HG03439 (cell line): ENCODE measurements around the gene ABHD5.

Experiments
- ATAC-seq: cut with Tn5 transposase; IDR thresholded peaks from one replicate; pipeline ENCODE4 v1.9.1; 2021; ENCODE audit warnings: mild to moderate bottlenecking, moderate library complexity; ENCODE audit not compliant: unreplicated experiment

Gene ABHD5

DNA sequence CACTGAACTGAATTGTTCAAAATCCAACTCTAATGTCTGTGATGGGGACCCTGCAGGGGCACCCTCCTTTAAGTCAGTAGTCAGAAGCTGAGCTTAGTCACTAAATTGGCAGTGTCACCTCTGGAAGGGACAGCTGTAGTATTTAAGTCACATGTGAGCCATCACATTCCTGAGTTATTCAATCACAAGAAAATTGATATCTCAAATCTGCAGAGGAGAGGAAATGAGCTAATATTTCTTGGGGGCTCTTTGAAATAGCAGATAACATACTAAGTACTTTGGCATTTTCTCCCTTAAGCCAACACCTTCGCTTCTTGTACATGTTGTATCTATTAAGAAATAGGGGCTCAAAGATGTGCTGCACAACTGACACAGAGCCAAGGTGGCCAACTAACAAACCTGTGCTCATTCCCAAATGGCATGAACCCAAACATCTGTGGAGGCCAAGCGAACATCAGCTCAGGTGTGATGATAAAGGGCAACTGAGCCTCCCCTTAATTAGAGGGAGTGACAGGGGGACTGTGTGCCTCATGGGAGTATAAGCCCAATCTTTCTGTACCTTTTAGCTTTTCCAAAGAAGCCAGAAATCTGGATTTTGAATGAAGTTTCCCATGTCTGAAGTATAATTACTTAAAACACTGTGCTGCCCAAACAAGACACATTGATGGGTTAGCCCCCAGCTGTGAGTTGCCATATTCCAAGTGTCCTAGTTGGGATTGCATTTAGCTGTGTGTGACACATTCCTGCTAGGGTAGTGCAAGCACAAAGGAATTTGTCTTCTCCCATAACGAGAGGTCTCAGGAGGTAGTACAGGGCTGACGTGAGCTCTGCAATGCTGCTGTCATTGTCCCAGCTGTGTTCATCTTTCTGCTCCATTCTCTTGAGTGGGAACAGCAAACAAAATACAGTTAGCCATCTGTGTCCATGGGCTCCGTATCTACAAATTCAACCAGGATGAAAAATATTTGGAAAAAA, 63.3 kb downstream of the ABHD5 start:
- ATAC-seq = no peak

DNA sequence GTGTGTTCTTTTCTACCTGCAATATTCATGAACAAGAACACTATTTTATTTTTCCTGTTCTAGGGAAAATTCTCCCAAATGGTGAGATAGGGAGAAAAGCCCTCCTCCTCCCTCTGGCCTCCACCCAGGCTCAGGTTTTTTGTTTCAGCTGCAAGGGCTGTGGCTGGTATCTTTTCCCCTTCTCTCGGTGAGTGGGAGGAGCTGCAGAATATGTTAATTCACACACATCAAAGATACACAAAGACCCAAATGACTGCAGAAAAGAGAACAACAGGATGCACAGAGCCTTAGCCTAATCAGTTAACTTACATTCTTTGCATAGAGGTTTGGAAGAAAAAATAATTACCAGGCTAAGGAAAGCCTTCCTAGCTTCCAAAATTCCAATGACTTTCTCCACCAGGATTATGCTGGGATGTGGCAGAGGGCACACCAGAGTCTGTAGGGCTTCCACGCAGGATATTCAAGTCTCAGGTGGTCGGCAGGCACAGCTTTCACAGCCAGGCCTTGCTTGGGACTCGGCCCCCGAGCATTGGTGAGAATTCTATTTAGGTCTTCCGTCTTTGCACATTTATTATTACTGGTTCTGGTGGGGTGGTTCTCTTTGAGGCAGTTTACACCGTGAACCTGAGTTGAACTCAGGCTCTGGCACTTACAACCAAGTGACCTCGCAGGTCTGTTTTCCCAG, 64.9 kb downstream of the ABHD5 start:
- no peak for ATAC-seq

DNA sequence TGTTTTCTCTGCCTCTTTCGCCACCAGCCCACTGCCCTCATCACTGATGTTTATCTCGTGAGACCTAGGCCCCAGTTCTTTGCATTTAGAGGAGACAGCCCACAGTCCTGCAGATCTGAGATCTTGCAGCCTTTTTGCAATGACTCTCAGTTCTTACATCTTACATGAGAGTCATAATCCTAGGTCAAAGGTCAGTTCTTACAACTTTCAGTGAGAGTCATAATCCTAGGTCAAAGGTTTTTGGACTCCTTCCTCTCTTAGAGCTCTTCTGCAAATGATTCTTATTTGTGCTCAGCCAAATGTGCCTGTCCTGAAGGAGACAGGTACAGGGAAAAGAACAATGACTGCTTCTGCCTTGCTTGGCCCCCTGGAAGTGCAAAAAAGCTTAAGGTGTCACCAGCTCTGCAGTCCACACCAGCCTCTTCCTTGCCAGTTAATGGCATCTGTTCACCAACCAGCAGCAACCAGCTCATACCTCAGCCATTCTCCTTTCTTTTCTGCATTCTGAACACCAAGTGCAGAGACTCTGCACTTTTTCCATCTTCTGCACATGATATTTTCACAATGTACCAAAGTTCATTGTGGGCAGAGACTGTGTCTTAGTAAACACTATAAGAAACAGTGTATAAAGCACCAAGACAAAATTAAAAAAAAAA, 67.1 kb downstream of the ABHD5 start:
- no peak for ATAC-seq

DNA sequence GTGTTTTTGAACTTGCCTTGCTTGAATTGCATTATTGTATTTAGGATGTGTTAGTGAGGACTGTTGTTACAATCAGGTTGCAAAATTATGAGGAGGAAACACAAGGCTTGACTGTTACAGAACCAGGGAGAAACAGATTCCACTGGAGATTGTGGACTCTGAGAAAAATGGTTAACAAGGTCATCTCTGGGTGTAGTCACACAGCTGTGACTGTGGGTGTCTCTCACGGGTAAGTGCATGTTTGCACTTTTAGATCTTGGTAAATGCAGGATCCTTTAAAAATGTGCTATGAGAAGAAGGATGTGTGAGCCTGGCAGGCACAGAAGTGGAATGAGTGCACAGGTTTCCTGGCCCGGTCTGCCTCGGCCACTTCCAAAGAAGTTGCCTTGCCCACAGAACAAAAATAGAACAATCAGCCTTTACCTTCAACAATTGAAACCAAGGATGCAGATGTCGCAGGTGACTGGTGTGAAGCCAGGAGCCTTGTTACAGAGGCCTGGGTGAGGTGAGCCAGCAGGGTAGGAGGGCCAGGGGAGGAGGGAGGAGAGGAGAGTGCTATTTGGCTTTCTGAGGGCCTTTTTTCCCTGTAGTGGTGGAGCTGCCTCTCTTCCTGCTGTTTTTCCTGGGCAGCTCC, 68.0 kb downstream of the ABHD5 start:
- no peak for ATAC-seq

DNA sequence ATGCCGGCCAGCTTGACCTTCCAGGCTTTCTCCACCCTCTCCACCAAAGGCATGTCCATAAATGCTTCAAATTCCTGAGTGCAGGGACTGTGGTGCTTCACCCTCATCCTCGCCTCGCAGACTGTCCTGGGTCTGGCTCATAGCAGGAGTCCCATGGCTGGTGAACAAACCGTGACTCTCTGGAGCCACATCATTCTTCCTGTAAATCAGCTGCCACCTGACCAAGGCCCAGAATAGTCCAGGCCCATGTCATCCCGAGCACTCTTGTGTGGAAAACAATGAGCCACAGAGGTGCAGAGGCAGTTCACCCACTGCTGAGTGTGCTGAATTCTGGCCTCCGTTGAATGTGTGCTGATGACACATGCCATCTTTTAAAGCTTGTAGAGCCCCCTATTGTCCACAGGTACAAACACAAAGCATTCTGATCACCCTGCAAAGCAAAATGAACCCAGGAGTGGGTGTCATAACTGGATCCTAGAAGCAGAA, 68.6 kb downstream of the ABHD5 start:
- no peak for ATAC-seq

DNA sequence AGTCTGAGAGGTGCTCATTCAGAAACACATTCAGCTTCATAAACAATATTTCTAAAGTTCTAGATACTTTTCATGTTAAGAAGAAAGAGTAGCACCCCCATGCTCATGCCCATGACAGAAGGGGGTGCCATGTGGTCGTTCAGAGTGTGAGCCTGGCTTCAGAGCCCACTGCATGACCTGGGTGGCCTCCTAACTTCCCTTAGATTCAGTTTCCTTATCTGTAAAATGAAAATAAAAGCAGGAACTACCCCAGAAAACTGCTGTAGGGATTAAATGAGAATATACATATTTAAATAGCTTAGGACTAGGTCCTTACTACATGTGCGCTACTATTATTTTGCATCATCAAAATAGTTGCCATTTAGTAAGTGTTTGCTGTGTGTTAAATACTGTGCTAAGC, 69.2 kb downstream of the ABHD5 start:
- ATAC-seq = no peak

DNA sequence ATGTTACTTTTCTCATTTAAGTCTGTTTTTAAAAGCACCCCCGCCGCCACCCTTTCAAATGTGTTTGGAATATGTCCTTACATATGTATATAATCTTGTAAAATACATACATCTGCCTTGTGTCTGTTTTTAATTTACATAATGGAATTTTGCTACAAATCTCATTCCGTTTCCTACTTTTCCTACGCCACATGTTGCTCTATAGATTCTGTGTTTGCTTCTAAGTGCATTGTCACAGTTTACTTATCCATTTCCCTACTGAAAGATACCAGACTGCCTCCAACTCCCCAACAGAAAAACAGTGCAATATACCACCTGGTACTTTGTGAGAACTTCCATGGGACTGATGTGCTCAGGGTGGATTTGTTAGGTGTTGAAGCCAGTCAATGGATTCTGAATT, 70.2 kb downstream of the ABHD5 start:
- no peak for ATAC-seq

DNA sequence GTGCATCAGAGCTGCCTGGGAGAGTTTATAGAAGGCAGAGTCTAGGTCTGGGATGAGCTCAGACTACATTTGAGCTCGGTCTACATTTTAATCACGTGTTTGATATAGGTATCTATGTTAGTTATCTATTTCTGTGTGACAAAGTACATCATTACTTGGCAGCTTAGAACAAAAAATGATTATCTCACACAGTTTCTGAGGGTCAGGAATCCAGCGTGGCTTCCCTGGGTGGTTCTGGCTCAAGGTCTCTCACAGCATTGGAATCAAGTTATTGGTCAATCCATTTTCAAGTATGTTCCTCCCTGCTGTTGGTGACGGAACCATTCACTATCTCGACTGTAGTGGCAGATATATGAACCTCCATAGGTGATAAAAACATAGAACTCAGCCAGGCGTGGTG, 71.7 kb downstream of the ABHD5 start:
- no peak for ATAC-seq

DNA sequence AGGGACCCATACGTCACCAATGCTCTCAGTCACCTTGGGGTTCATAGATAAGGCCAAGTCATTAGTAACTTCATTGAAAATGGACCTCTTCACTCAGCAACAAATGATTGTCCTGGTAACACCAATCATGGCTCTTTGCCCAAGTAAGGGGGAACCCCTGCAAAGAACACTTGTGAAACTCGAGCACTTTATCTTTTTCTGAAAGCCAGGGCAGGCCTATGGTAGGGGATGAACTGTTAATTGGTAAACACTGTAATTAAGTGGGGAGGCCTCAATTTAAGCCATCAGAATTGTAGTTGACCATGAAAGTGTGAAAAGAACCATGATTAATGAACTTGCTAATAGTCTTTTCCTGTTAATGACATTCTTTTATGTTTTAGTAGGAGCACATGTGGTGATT, 73.3 kb downstream of the ABHD5 start:
- no peak for ATAC-seq

DNA sequence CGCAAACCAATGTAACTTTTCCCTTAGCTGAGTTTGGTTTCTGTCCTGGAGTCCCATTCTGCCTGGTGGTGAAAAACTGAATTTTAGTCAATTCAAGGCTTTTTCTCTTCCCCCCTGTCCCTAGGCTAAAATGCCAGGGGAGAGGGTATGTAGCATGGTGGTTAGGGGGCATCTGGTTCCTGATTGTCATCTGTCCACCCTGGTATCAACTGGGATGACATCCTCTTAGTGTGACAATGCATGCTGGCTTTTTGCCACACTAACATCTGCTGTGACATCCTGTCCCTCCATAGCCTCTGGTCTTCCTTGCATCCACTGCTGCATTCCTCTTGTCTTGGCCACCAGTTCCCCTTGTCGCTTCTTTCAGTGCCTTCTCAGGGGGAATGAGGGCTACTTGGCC, 73.7 kb downstream of the ABHD5 start:
- ATAC-seq = no peak

DNA sequence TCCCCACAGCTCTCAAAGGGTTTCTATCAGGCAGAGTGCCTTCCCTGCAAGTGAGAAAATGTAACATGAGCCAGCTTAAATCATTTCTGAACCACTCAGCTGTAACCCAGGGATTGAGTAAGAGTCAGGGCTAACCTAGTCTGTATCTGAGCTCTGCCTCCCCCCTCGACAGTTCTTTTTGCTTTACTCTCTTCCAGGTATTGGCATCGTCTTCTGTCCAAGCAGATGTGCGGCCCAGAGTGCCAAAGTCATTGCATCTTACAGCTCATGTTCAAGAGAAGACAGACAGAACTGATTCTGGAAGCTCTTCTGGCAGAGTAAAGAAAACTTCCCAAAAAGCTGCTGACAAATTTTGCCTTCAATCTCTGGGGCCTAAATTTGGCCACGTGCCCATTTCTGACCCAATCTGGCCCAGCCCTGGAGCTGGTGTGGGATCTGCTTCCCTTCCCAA, 74.8 kb downstream of the ABHD5 start:
- ATAC-seq = no peak

DNA sequence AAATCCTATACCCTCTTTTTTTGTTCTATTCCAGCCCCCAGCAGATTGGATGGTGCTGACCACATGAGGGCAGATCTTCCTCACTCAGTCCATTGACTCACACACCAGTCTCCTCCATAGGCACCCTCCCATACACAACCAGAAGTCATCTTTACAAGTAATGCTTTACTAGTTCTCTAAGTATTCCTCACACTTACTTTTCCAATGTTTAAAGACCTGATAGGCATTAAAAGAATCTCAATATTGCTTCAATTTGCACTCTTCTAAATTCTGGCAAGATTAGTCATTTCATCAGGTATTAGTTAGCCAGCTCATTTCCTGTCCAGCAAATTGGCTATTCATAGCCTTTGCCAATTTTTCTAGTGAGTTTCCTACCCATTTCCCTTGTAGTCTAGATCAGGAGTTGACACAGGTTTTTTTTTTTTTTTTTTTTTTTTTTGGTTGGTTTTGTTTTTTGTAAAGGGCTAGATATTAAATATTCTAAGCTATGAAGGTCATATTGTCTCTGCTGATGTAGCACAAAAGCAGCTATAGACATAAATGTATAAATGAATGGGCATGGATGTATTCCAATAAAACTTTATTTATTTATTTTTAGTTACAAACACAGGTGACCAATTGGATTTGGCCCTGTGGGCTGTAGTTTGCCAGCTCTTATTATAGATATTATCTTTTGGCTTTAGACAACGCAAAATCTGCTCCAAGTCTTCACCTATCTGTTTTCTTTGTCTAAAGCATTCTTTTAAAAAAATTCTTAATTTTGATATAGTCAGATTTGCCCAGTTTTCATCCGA, 76.1 kb downstream of the ABHD5 start:
- ATAC-seq = no peak

DNA sequence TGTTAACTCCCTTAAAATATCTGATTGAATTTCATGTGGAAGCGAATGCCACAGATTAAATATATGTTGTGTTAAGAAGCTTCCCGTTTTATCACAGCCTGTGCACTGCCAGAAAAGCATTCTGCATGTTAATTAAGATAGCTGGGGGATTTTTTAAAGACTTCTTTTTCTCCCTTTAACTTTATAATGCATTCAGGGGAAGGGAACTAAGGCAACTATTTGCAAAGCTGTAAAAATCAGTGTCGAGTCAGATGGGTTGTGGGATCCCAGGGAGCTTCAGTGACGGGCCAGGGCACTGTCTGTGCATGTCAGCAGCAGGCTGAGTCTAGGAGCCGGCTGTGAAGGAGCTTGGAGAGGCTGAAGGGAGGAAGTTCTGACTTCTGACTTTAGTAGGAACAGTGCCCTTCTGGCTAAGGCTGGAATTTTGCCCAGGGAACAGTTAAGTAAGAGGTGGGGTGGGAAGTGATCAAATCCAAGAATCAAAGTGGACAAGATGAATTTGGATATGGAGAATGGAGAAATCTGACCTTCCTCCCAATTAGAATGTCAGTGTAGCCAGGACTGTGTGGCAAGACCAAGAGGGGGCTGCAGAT, 77.7 kb downstream of the ABHD5 start:
- no peak for ATAC-seq

DNA sequence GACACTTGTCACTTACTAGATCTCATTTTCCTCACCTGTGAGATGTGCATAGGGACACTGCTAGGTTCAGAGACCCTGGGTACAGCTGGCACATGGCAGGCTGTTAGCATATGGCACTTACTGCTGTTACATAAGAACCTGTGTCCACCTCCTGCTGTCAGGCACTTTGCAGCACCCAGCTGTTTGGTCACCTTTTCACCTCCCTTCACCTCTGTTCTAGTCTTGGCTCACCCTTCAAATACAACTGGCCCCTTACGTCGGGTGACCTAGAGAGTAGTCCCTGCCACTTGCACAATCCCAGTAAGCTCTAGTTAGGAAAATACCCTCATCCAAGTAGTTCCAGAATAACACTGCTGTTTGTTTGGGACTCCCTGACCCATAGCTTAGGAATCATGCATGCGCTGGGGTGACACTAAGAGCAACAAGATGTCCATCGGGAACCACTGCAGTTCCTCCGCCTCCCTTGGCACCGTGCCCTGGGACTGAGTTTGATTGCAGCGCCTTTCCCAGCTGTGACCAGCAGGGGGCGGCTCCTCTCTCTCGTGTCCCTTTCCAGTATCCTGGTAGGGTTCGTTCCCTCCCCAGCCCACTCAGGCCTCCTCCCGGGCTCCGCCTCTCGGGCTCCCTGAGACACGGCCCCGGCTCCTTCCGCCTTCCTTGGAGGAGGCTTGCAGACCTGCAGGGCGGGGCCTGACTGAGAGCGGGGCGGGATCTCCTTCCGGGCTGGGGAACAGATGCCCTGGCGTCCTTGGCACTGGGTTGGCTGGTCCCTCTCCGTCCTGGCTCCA, 78.6 kb downstream of the ABHD5 start:
- ATAC-seq = peak; percentile 56

DNA sequence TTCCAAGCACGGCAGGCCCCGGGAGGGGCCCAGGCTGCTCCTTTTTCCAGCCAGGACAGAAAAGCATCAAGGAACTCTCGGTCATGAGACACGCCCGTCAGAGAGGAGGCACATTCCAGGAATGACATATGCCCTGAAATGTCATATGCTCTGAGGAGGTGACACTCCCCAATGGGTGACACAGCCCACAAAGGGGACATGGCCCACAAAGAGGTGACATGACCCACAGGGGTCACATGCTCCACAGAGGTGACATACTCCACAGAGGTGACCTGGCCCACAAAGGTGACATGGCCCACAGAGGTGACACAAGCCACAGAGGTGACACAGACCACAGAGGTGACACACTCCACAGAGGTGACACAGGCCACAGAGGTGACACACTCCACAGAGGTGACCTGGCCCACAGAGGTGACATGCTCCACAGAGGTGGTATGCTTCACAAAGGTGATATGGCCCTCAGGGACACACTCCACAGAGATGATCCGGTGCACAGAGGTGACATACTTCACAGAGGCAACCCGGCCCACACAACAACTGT, 79.2 kb downstream of the ABHD5 start:
- ATAC-seq = no peak

DNA sequence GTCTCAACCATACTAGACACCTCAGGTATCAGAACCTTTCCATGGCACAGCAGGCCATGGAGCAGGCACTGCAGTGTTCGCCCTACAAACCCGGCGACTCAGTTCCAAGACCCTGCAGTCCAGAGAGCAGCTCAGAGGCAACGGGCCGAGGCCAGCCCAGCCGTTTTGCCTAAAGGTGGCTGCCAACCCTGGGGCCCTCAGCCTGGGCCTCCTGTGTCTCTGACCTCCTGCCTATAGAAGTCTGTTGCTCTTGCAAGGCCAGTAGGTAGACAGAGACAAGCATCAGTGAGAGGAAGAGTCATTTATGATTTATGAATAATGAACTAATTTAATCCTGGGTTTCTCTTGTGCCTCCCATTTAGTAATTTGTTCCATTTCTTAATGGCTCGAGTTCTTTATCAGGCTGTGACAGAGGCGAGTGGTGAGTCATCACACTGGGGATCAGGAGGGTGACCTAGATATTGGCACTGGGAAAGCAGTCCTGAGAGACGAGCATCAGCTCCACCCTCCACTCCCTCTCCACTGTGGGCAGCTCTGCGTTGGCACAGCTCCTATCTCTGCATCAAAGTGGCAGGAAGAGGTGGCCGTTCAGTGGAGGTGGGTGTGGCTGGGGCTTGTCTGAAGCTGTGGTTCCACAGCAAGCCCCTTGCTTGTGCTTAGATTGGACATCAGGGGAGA, 79.8 kb downstream of the ABHD5 start:
- ATAC-seq = no peak

DNA sequence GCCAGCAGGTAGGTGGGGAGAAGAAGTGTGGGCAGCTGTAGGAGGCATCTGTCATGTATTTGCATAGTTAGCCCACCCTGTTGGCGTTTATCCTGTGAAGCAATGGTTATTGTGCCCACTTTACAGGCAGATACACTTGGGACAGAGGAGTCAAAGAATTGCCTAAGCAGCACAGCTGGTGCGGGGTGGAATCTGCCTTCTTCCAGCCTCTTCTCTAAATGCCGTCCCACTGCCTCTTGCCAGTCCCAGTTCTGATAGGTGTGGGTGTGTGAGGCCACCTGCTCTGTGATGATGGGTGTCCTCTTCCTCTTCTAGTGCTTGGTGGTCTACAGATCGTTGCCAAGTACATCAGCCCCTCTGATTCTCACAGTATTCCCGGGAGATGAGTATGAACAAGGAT, 80.9 kb downstream of the ABHD5 start:
- no peak for ATAC-seq
